ENCODE measurements around the gene LGALS3.
A peak's percentile ranks its signal among the peaks of the same experiment; 100 is the strongest.

The LGALS3 gene

DNA sequence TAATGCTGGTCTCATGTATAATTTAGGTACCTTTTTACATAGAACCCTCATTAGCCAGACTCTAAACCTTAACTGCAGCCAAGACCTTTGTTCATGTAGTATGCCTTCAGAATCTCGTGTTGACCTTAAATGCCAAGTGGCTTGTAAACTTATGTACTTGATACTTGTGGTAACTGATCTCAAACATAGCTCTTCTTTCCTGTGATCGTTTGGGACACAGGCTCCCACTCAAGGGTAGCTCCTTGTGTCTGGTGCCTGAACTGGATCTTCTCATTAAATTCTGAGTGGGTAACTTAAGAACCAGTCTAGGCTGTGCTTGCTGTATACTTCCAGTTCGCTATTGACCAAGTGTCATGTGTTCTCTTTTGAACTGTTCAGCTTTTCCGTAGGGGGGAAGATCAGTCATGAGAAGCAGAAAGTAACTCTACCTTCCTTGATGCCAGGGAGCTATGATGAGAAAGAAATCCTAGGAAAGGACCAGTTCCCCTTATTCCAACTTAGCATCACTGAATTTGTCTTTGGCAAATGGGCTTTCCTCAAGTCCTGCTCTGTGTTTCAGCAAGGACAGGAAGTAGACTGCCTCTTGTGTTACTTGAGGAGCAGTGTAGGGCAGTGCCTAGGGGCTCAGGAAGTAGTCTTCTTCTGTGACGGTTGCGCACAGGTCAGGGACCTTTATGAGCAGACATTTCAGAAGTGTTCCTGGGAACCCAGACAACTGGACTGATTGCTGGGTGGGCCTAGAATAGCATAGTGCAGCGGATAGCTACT, 2.5 kb downstream of the LGALS3 start:
- no peak for DNase-seq

DNA sequence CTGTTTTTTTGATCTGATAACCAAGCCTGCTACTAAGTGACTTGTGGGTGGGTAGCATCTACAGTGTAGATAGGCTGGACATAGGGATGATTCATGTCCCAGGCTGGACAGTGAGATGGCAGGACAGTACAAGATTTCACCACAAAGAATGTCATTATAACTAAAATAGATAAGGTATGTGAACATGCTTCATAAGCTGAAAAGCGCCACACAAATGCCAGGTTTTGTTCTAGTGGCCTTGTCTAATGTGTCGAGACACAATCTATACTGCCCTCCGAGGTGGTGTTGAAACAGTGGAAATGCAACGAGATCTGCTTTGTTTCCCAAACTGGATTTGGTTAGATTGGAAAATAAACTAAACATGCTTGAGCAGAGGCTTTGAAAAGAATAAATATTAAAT, 4.4 kb downstream of the LGALS3 start:
- DNase-seq: no peak

- no peak for DNase-seq
Observed at GRCh38 chr14:55136241-55136640, 7.2 kb downstream of the LGALS3 start.

- DNase-seq: no peak
Observed at GRCh38 chr14:55136885-55137786, 8.1 kb downstream of the LGALS3 start.

GRCh38 chr14:55138091-55138490, 9.0 kb downstream of the LGALS3 start:
- DNase-seq: no peak

DNA sequence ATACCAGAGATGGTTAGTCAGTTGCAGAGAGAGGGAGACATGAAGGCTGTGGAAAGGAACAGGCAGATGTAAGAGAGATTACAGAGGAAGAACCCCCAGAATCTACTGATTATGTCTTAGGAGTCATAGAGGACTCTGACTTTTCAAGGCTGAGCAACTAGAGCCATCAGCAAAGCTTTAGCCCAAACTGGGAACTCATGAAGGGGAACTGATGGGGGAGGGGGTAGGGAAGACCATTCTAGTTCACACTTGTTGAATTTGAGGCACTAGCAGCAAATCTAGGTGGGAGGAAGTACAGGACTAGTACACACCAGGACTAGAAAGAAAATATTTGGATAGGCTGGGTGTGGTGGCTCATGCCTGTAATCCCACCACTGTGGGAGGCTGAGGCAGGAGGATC, 10.1 kb downstream of the LGALS3 start:
- no peak for DNase-seq

GRCh38 chr14:55139696-55140509, 10.9 kb downstream of the LGALS3 start:
- no peak for DNase-seq

DNA sequence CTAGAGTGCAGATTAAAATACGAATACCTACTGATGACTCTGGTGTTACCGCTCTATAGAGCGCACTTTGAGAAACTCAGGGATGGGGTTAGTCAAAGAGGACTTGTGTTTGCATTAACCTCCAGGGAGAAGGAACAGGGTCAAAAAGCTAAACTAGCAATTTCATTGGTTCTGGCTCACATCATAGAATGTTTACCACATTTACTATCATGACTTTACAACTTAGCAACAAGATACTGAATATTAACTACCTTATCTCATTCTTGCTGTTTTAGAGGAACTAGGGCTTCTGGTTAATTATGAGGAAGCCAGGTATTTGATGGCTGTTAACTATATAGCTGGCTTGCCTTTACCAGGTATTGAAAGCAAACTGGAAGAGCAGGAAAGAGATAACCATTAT, 12.8 kb downstream of the LGALS3 start:
- no peak for DNase-seq

DNA sequence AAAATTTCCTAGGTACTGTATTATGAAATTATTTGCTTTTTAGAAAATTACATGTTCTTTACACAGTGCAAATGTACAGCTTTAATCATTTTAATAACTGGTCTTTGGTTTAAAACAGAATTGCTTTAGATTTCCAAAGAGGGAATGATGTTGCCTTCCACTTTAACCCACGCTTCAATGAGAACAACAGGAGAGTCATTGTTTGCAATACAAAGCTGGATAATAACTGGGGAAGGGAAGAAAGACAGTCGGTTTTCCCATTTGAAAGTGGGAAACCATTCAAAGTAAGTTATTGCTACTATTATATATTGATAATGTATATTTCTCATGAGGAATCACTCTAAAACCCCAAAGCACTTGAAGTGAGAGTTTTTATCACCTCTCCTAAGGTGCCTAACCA, 13.4 kb downstream of the LGALS3 start:
- DNase-seq: no peak

- no peak for DNase-seq
Observed at GRCh38 chr14:55146425-55146824, 17.4 kb downstream of the LGALS3 start.

GRCh38 chr14:55151601-55152000, 22.5 kb downstream of the LGALS3 start:
- DNase-seq: no peak

DNA sequence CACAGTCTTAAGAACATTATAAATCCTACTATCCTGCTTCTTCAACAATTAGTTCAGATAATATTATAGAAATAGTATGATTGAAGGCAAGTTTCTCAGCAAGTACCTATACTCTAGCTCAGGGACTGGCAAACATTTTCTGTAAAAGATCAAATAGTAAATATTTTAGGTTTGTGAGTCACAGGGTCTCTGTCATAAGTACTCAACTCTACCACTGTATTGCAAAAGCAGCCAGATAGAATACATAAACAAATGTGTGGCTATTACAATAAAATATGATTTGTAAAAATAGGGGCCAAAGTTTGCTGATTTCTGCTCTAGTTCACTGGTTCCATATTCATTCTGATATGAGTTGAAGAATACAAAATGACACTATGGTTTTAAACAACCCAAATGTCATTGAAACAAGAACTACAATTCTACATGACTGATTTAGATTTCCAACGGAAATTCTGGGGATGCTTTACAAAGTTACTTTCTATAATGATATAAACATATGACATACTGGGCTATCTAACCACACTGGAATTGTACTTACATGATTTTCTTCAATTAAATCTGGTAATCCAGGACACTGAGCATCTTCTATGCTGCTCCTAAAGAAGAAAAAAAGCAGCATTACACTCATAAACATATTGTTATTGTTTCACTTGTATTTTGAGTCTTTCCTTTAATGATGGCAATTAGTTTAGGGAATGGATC, 23.2 kb downstream of the LGALS3 start:
- no peak for DNase-seq

DNA sequence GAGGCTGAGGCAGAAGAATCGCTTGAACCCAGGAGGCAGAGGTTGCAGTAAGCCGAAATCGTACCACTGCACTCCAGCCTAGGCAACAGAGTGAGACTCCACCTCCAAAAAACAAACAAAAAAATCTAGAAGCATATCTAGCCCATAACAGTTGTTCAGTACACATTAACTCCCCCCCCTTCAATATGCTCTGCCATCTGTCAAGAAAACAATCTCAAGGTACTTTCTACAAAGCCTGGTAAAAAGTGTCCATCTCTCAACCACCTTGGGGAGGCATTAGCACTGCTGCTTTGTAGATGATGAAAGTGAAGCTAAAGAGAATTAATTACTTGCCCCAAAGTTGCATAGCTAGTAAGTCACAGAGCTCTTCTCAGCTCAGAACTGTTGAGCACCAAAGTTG, 24.9 kb downstream of the LGALS3 start:
- DNase-seq: peak; percentile 18

DNA sequence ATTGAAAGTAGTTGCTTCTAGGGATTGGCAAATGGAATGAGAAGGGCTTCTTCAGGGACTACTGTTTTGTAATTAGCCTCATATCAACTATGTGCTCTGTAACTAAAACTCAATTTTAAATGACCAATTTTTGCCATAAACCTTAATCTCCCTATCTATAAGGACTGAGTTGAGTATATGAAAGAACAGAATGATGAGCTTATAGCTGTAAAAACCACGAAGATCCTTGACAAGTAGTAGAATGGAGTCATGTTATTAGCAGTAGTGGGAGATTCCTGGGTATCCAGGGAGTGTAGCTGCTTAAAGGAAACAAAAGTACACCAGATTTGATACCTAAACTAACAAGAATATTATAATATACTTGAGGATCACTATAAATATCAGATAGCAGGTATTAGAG, 28.0 kb downstream of the LGALS3 start:
- no peak for DNase-seq

GRCh38 chr14:55158412-55158811, 29.4 kb downstream of the LGALS3 start:
- no peak for DNase-seq

DNA sequence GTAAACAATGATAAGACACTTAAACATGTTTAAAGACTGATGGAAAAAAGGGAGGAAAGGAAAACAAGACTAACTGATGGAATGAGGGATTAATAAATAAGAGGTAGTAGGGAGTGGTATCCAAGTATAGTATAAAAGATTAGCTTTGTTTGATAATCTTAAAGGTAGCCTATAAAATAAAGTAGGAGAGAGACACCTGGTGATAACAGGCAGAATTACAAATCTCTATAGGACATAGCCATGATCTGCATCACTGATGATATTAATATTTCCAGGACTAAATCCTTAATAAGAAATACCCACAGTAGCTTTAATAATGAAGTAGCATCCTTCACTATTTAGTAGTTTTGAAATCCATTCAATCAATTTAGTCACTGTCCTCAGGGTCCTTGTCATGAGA, 31.9 kb downstream of the LGALS3 start:
- peak; percentile 61 for DNase-seq

DNA sequence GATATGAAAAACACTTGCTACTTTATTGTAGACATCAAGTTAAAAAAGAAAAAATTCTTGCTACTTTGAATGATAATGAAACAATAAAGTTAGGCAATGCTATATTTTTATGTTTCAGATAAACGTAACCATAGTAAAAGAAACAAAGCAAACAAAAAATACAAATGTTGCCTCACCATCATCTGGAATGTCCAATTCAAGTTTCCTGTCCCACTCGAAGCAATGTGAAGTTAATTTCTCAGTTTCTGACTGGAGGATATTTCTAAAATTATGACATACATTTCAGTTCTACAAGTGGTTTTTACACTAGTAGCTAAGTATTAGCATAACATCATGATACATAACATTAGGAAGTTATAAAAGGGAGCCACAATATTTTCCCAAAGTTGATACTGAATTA, 41.5 kb downstream of the LGALS3 start:
- DNase-seq: no peak

- no peak for DNase-seq
Observed at GRCh38 chr14:55180006-55180405, 51.0 kb downstream of the LGALS3 start.

DNA sequence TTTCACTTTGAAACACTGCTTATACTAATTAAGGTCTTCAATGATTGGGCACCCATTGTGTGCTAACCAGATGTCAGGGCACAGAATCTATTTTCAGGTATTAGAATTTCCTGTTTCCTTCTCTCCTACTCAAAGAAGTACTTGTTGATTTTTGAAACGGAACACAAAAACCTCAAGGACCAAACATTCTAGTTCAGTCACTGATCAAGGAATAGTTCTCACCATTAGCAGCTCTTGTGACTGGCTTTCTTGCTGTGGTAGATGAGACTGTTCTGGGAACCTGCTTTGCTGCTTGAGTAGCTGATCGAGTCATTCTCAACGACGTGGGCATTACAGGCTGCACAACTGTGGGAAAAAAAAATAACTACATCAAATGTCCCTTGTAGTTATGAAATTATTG, 51.4 kb downstream of the LGALS3 start:
- no peak for DNase-seq

DNA sequence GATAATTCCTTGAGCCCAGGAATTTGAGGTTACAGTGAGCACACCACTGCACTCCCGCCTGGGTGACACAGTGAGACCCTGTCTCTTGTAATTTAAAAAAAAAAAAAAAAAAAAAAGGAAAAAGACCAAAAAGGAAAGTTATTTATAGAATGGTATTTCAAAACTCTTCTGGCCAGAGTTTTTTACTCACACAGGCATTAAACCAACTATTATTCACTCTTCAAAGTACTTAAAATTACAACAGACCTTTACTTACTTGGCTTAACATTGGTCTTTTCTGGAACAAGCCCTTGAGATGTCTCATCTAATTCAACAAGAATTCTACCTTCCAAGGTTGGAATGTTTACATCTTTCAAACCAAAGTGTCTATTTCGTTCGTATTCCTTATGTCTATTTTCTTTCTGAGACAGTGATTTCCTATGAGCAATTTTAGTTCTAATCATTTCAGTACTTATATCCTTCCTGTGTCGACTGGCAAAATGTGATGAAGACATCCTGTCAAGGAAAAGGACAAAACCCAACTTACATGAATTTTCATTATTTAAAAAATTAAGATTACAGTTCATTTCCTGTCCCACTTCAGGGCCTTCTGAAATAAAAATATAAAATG, 59.7 kb downstream of the LGALS3 start:
- DNase-seq: no peak

- peak; percentile 40 for DNase-seq
Observed at GRCh38 chr14:55190906-55191202, 61.8 kb downstream of the LGALS3 start.
